Measurements from ENCODE around the gene STK32B.
"Not testable (repeated sequence)": the region's sequence is repeated elsewhere in the genome, so short reads cannot be mapped to it uniquely, and the experiment has no call there.

Gene STK32B

DNA sequence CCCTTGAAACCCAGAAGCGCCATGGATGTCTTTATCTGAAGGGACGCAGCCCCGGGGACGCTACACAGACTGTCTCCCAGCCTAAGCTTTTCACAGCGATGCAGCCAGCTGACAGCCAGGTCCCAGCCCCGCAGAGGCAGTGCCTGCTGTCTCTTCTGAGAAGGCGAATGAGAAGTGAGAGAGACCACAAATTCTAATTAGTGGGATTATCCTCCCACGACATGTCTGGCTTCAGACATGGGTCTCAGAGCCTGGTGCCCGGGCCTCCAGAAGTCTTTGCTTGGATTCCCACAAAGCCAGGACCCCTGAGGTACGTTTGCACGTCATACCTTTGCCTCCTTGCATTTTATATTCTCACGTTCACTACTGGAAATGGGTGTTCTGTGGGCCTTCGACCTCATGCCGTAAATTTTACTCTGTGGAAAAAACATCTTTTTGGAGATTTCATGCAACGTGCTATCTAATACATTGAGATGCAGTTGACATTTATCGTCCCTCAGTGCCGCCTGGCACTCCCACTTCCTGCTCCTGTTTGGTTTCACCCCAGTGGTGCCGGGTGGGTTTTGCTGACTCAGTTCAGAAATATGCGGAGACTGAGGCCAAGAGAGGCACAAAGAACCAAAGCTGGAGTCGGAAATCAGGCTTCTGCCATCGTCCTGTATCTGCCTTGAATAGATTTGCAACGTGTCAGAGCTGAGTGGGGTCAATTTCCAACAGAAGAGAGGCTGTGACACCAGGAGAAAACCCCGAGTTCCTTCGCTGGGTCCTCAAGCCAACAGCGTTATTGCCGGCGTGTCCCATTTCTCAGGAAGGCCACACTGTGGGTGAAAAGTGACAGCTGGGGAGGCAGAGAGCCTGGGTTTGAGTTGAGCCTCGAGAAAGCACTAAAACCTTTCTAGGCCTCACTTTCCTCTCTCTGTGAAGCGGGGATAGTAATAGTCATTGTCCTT is 114.4 kb downstream of the STK32B start:
- DNase-seq, result no peak

- DNase-seq, result no peak
These were observed 115.1 kb downstream of the STK32B start for GRCh38 chr4:5166377-5166776.

DNA sequence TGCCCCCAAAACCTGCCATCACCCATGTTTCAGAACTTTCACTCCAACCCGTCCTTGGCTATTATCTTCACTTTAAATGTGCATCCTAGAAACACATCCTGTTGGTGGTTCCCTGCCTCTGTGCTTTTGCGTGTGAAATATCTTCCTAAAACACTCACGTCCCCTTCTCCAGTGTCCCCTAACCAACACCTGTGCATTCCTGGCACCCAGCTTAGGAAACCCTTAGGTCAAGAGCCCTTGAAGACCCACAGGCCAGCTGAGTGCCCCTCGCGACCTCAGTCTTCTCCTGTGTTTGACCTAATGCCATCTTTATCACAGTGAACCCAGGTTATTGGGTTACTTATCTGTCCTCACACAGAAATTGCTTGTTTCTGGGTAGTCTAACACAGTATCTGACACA is 117.6 kb downstream of the STK32B start:
- no peak for DNase-seq

GRCh38 chr4:5175836-5176235 is 124.6 kb downstream of the STK32B start:
- not testable (repeated sequence) for DNase-seq

DNA sequence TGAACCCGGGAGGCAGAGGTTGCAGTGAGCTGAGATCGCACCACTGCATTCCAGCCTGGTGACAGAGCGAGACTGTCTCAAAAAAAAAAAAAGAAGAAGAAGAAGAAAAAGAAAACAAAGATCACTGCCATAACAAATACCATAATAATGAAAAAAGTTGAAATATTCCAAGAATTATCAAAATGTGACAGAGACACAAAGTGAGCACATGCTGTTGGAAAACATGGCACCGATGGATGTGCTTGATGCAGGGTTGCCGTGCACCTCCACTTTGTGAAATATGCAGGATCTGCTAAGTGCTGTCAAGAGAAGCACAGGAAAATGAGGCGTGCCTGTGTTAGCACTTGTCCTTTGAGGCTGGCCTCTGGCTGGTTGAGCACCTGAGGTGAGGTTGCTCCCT is 133.3 kb downstream of the STK32B start:
- no peak for DNase-seq

GRCh38 chr4:5185551-5185950 is 134.3 kb downstream of the STK32B start:
- no peak for DNase-seq

DNA sequence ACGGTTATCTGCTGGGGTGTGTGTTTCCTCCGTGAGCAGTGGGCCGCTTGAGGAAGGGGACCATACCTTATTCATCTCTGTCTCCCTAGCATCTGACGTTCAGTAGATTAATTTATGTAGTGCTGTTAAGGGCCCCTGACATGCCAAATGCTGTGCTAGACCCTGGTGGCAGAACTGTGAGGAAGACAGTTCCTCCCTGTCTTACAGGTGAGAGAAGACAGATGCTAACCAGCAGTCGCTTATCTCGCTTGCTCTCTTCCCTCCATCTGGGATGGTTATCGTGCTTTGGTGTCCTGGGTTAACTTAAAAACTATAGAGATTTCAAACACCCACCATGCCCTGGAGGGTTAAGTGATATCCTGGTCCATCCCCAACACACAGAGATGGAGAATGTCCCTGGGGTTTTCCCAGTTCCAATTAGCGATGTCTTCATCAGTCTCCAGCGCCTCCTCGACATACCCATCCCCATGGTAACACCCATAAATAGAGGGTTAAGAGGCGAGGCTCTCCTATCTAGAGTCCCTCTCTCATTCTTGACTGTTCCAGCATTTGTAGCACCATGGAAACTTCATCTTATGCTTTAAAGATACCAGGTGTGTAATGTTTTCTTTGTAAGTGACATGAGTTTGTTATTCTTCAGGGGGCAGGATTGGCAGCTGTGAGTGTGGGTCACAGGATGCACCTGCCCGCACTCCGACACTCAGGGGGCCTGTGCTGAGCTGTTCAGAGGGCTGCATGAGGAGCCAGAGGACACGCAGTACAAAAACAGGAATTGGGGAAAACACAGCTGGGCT is 135.2 kb downstream of the STK32B start:
- DNase-seq, result no peak

GRCh38 chr4:5188130-5188529 is 136.8 kb downstream of the STK32B start:
- no peak for DNase-seq

DNA sequence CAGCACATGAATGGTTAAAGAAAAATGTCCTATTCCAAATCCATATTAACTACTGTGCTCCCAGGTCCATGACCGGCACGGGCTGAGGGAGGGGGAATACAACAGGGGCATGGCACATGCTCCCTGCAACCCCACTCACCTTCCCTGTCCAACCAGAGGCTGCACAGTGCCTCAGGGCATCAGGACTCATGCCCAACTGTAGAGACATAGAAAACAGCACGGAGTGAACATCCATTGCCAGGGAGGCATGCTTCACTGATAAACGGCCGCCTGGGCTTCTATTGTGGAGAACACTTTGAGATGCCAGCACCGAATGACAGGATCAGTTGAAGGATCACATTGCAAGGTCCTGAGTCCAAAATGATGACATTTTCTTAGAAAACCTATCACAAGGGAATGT is 140.6 kb downstream of the STK32B start:
- no peak for DNase-seq

DNA sequence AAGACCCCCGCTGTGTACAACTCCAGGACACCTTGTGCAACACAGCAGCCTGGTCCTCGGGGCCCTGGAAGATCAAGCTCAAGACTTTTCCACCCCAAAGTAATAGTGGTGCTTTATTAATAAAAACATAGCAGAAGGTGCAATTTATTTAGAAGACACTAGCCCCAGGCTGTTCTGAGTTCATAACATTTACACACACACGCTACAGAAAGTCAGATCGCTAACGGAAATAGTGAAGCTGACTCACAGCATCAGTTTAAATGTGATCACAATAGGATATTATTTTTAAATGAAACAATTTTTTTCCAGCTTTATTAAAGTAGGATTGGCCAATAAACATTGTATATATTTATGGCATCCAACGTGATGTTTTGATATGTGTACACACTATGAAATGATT is 141.0 kb downstream of the STK32B start:
- no peak for DNase-seq

DNA sequence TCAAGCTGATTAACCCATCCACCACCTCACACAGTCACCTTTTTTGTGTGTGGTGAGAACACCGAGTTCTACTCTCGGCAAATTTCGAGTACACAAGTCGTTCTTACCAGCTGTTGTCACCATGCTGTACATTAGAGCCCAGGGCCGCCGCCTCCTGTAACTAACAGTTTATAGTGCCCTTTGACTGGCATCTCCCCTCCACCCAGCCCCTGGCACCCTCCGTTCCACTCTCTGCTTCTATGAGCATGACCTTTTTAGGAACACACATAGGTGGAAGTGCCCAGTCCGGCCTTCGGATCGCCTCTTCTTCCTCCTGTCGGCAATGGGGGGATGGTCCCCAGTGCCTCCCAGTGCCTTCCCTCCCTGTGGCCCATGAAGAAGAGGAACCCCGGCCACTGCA is 141.4 kb downstream of the STK32B start:
- DNase-seq, result no peak

DNA sequence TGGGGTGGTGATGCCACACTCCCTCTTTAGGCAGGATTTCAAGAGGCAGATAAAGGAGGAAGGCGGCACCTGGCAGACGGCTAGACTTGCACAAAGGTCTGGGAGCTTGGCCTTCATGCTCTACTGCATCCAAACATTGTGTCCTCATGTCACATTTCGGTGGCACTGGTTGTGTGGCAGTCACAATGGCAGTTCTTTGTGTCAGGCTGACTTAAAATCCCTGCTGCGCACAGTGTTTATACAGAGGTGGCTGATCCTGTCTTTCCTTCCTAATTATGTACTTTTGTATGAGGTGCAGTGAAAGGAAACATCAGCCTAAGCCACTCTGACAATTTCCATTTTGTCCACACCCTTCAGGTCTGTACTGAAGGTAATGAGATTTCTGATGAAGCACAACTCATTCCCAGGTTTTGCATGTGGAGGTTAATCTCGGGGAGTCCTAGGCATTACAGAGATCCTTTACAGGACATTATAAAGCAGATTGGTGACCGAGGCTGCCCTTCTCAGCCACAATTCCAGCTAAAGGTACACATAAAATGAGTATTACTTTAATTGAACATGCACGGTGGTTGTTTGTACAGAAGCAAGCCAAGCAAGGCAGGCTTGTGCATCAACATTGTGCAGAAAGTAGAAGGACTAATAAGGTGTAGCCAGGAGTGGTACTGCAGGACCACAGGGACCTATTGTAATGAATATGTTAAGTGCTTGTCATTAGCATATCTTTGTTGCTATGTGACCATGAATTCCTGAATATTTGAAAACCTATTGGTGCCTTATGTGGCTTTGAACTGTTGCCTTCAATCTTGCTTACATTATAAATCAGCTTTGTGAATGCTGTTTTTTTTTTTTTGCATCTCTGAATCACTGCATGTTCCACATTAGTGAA is 147.6 kb downstream of the STK32B start:
- DNase-seq, result no peak

GRCh38 chr4:5199912-5200311 is 148.6 kb downstream of the STK32B start:
- DNase-seq, result no peak

DNA sequence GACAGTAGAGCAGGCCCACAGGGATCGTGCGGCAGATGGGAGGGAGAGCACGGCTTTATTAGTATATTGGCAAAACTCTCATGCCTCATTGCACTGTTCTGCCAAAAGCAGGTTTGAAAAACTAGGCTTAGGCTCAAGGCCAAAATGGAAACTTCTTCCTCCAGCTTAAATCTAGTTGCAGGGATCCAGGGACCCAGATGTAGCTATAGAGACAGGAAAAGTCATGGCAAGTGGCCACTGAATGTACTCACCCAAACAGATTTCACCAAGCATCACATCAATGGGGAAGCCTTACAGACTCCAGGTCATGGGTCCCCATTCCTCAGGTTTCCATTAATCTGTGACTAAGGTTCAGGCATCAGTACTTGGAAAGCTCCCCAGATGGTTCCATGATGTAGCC is 149.2 kb downstream of the STK32B start:
- DNase-seq, result no peak

DNA sequence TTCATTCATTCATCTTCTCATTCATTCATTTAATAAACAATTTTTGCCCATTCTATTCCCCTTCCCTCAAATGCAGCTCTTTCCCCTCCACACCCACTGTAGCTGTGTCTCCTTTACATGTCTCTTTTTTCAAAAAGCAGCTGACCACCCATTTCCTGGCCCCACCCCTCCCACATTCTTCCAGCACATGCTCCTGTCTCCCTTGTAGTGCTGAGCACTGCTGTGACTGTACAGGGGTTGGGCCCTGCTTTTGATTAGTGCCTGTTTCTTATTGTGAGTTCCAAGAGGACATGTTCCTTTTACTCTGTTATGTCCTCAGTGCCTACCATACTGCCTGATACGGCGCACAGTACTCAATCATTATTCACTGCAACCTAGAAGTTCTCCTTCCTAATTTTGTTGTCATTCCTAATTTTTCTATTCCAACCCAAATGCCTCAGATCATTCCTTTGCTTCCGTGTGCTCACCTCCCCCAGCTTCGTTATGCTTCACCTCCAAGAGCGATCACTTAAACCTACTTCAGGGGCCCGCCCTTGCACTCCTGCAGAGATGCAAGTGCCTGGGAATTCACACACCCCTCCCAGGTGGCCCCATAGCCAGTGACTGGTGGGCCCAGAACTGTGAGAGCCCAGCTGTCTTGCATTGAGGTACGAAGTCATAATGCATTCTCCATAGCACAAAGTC is 152.2 kb downstream of the STK32B start:
- DNase-seq, result no peak

- no peak for DNase-seq
These were observed 152.7 kb downstream of the STK32B start for GRCh38 chr4:5203993-5204310.

GRCh38 chr4:5204781-5205180 is 153.5 kb downstream of the STK32B start:
- DNase-seq, result no peak

DNA sequence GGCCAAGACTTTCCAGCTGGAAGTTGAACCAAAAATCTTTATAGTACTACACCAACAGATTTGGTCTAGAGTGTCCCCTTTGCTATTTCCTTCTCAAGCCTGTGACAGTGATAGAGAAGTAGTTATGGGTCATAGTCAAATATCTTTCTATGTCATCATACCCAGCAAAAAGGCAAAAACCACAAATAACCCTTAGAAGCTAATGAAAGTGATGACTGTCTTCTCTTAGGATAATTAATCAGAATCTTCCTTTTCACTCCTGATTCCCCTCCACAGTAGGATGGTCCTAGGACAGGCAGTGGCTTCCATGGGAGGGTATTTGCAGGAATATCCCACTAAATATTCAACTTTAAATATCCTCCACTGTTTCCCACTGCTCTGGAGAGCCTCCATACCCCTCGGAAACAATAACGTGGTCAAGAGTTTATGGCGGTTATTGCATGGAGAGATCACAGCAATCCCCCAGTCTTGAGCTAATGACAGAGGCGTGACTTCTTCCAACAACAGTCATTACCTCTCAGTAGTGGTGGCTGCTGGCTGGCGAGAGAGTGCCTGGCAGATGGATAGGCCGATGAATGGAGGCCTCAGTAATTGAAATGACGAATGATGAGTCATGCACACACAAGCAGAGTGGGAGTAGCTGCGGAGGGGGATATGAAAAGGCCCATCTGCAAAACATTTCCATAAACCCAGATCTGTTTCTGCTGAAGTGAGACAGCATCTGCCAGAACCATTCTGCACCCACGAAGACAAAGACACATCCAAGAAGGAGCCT is 154.9 kb downstream of the STK32B start:
- no peak for DNase-seq

DNA sequence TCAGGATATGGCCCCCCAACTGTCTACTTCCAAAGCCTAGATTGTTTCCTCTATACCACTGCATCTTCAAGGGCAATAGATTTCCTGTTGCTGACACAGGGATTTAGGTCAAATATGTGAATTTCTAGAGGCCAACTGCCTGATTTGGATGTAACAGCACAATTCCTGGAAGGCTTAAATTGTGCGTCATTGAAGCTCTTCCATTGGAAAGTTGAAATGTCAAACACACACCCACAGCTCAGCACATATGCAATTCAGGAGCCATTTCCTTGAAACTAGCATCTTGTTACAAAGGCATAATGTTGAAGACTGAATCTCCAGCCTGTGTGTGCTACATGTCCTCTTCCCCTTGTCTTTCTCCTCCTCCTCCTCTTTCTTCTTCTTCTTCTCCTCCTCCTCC is 158.6 kb downstream of the STK32B start:
- no peak for DNase-seq

- no peak for DNase-seq
These were observed 160.1 kb downstream of the STK32B start for GRCh38 chr4:5211282-5211839.

DNA sequence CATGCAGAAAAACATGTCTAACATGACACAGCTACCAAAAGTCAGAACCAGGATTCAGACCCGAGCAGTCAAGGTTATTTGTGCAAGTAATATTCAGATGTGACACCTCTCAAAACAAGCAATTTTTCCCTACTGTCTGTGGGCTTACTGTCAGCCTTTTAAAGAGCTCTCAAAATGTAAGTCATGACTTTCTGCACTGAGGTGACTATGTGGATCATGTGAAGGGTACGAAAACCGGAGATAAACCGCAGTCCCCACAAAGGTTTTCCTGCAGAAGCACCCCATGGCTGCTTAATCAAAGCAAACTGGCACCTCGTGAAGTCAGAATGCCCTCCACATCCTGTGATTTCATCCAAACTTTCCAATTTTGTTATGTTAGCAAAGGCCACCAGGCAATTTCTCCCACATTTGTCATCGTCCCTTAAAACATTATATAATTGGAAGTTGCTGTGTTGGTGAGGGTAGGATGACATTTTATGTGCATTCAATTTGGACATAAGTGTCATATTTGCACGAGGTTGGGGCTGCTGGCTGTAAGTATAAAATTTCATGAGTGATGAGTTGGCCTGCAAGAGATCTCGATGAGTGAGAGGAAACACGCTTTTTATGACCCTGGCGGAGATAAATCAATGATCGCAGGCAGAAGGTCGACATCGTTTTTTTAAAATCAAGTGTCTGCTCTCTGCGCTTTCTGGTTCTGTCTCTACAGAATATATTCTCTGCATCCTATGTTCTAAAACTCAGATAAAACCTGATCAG is 161.2 kb downstream of the STK32B start:
- no peak for DNase-seq
